GM12874 (cell line): Measurements from ENCODE around the gene MLLT1.

Experiments
- TF ChIP-seq, protein P1 (sequence below): IDR thresholded peaks from 2 replicates; pipeline ENCODE4 v1.5.1; 2011; ENCODE audit warnings: low read depth, mild to moderate bottlenecking, control low read depth, low read length, moderate library complexity; ENCODE audit not compliant: insufficient read depth

Gene MLLT1

DNA sequence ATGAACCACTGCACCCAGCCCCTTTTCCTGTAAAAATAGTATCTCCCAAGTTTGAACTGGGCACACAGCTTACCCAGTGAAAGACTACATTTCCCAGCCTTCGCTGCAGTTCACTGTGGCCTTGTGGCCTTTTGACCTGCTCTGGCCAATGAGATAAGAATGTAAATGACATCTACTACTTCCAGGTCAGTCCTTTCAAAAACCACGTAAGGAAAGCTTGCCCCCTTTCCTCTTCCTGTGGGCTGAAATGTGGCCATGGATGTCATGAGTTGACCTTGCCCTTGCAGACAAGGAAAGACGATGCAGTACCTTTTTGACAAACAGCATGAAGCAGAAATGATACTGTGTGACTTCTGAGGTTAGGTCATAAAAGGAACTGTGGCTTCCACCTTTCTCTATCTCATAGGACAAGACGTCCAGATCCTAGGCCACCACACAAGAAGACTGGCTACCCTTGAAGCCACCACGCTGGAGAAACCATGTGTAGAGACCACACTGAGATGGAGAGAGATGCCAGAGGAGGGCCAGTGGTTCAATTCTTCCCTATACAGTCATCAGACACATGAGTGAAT lies 33.7 kb upstream of the MLLT1 start:
- TF ChIP-seq, protein P1, sequence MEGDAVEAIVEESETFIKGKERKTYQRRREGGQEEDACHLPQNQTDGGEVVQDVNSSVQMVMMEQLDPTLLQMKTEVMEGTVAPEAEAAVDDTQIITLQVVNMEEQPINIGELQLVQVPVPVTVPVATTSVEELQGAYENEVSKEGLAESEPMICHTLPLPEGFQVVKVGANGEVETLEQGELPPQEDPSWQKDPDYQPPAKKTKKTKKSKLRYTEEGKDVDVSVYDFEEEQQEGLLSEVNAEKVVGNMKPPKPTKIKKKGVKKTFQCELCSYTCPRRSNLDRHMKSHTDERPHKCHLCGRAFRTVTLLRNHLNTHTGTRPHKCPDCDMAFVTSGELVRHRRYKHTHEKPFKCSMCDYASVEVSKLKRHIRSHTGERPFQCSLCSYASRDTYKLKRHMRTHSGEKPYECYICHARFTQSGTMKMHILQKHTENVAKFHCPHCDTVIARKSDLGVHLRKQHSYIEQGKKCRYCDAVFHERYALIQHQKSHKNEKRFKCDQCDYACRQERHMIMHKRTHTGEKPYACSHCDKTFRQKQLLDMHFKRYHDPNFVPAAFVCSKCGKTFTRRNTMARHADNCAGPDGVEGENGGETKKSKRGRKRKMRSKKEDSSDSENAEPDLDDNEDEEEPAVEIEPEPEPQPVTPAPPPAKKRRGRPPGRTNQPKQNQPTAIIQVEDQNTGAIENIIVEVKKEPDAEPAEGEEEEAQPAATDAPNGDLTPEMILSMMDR: no peak

DNA sequence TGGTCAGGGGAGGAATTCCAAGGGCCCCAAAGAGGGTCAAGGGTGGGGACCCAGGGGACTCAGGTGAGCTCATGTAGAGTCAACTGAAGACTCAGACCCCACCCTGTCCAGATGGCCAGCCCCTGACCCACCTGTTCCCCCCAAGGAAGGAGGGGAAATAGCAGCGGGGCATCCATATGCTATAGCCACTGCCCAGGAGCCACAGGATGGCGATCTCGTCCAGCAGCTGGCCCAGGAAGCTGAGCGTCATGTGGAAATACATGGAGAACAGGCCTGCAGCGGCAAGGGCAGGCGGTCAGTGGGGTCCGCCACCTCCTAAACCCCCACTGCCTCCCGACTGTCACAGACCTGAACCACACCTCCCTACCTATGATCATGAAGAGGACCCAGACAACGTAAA lies 32.2 kb upstream of the MLLT1 start:
- TF ChIP-seq, protein P1: no peak

DNA sequence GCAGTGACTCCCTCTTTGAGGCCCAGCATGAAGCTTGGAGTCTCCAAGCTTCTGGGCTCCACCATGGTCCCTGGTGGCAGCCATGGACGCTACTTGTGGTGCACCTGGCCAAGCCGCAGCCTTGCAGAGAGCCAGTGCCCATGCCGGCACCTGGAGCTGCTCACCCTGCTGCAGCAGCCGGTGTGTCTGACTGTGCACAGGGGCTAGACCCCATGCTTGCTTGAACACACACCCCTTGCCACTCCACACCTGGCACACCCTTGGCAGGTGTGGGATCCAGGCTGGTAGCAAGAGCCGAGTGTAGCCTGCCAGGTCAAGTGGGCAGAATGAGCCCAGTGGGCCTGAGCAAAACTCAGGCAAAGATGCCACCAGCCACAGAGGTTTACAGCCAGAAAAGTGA lies 18.6 kb upstream of the MLLT1 start:
- TF ChIP-seq, protein P1: no peak

DNA sequence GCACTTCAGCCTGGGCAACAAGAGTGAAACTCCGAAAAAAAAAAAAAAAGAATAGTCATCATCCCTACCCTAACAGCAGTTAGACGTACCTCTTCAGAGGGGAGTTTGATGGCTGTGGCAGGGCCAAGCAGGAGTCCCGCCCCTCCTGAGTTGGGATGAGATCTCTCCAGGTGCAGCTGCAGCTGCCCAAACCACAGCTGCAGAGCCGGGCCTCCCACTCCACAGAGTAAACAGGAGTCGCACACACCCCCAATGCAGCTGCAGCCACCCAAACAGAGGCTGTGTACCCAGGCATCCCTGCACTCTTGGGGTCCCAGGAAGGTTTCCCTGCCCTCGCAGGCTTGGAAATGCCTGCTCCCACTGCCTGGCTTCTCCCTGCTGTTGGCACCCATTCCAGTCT lies 17.4 kb upstream of the MLLT1 start:
- TF ChIP-seq, protein P1: no peak

DNA sequence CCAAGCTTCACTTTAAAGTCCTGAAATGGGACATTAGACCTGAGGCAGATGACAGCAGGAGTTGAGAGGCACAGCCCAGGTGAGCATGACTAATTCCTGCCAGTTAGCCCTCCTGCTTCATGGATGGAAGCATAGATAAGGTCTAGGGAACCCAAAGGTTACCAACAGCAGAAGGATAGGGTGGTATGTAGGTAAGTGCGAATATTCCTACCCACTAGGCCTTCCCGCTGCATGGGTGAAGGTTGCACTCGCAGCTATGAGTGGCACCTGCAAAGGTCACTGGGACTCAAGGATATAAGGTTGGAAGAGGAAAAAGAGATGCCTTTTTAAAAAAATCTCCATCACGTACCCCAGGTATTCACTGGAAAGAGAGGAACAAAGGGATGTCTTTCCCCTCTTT lies 12.2 kb upstream of the MLLT1 start:
- TF ChIP-seq, protein P1: no peak

DNA sequence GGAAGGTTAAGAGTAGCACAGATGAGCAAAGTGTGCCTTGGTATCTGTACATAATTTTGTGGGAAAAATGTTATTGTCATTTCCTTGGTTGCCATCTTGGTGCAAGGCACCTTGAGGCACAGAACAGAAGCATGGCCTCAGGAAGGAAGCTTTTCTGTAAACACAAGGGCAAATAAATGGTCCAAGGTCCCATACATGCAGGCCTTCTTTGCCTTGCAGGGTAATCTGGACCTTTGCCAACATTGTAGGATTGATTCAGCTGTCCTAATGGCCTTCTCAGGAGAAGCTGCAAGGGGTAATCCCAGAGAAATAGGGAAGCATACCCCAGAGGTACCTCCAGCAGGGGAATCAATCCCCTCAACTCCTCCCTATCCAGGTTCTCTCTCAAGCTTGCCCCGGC lies 9.0 kb upstream of the MLLT1 start:
- TF ChIP-seq, protein P1: no peak

DNA sequence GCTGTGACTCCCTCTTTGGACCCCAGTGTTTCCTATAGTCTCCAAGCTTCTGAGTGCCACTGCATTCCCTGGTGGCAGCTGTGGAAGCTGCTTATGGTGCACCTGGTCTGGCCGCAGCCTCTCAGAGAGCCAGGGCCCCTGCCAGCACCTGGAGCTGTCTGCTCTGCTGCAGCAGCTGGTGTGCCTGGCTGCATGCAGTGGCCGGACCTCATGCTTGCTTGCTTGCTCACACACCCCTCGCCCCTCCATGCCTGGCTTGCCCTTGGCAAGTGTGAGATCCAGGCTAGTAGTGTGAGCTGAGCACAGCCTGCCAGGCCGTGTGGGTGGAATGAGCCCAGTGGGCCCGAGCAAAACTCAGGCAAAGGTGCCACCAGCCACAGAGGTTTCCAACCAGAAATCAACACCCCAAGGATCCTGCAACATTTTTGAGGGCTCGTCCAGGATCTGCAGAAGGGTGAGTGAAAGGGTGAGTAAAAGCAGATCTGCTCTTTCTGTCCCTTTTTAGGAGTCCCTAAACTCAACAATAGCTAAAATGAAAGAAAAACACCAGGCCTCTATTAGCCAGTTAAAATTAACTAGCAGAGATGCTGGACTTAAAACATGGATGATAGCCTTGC lies 7.6 kb upstream of the MLLT1 start:
- TF ChIP-seq, protein P1: no peak
